ENCODE data around the gene CAPZB. TPM values are rescaled to one million over a fixed set of nuclear protein-coding genes. Genes with fewer than 3 reads are reported as not detected.

The CAPZB gene
- total RNA-seq, 1 experiment from 2014 or later = 491 TPM

GRCh38 chr1:19458815-19459417, 26.4 kb downstream of the CAPZB start:
- DNase-seq (ENCODE audit: low read depth, low spot score) (no peak), ATAC-seq (peak; percentile 37; the same call in 1 of the 2 replicates)
- no TSS peak for BruUV-seq (replicated peaks)
- H3K4me3 ChIP-seq (ENCODE audit: low read depth in 2 of 2, low read length in 2 of 2) = no peak overlapping the region
- H3K27ac ChIP-seq (ENCODE audit: low read length) = peak overlapping the region; percentile 99
- no peaks in the 10 kb centered on the region for H3K9me3 ChIP-seq (ENCODE audit: control insufficient read depth, insufficient read depth, low read depth, low read length)
- TF ChIP-seq, protein P1, sequence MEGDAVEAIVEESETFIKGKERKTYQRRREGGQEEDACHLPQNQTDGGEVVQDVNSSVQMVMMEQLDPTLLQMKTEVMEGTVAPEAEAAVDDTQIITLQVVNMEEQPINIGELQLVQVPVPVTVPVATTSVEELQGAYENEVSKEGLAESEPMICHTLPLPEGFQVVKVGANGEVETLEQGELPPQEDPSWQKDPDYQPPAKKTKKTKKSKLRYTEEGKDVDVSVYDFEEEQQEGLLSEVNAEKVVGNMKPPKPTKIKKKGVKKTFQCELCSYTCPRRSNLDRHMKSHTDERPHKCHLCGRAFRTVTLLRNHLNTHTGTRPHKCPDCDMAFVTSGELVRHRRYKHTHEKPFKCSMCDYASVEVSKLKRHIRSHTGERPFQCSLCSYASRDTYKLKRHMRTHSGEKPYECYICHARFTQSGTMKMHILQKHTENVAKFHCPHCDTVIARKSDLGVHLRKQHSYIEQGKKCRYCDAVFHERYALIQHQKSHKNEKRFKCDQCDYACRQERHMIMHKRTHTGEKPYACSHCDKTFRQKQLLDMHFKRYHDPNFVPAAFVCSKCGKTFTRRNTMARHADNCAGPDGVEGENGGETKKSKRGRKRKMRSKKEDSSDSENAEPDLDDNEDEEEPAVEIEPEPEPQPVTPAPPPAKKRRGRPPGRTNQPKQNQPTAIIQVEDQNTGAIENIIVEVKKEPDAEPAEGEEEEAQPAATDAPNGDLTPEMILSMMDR (IDR thresholded peaks at IDR 0.05) = no peak
- TF ChIP-seq POLR2AphosphoS5 (IDR thresholded peaks at IDR 0.05; ENCODE audit: low read depth, low read length) (no peak), SIN3A (IDR thresholded peaks at IDR 0.05; ENCODE audit: borderline replicate concordance, insufficient read depth, low read depth, low read length) (no peak)
- H3K27me3 ChIP-seq (ENCODE audit: control insufficient read depth, insufficient read depth, low read length) = no peaks in the 10 kb centered on the region
- H3K36me3 ChIP-seq (ENCODE audit: control insufficient read depth, insufficient read depth, low read length) = no peaks in the 10 kb centered on the region
- in situ Hi-C loops (cut with HindIII; ENCODE audit: low pct_unique_long_range_greater_than_20kb, low sequenced_read_pairs) (no loop called here), intact Hi-C loops (cut with micrococcal nuclease; ENCODE audit: unreplicated experiment) (no loop called here)
- ChIA-PET CTCF (no interaction called here), POLR2A (no interaction called here)
- peaks cover 90% of the 10 kb centered on the region for H3K4me1 ChIP-seq (ENCODE audit: control insufficient read depth, insufficient read depth, low read length)

- BruUV-seq (replicated peaks) = no TSS peak
- intact Hi-C loops (cut with micrococcal nuclease; ENCODE audit: unreplicated experiment) = no loop called here
- H3K27ac ChIP-seq (ENCODE audit: low read length) = peak overlapping the region; percentile 99
Observed at GRCh38 chr1:19457607-19458006, 27.7 kb downstream of the CAPZB start.

More at GRCh38 chr1:19457607-19458006, 27.7 kb downstream of the CAPZB start:
- H3K27me3 ChIP-seq (ENCODE audit: control insufficient read depth, insufficient read depth, low read length) = no peaks in the 10 kb centered on the region
- DNase-seq (ENCODE audit: low read depth, low spot score) (no peak), ATAC-seq (no peak)
- in situ Hi-C loops (cut with HindIII; ENCODE audit: low pct_unique_long_range_greater_than_20kb, low sequenced_read_pairs) = no loop called here
- no peaks in the 10 kb centered on the region for H3K36me3 ChIP-seq (ENCODE audit: control insufficient read depth, insufficient read depth, low read length)
- CTCF ChIA-PET = interaction anchor here (1.0 to 1.2 kb wide), 2 partner anchors 12 to 193 kb away, joined by 3 to 10 read pairs; no protein-coding TSS in a partner anchor
- H3K4me1 ChIP-seq (ENCODE audit: control insufficient read depth, insufficient read depth, low read length) = peaks cover 89% of the 10 kb centered on the region
- no peak for TF ChIP-seq REST (IDR thresholded peaks at IDR 0.05; ENCODE audit: insufficient read depth in 1 of 2, low read depth in 2 of 2, low read length in 1 of 2)
- TF ChIP-seq TCF7L2 (IDR thresholded peaks at IDR 0.05; ENCODE audit: low read depth, low read length) = peak; percentile 64
- no peak overlapping the region for H3K4me3 ChIP-seq (ENCODE audit: low read depth in 2 of 2, low read length in 2 of 2)
- no peaks in the 10 kb centered on the region for H3K9me3 ChIP-seq (ENCODE audit: control insufficient read depth, insufficient read depth, low read depth, low read length)
- POLR2A ChIA-PET = no interaction called here
